Transverse colon (tissue), 4 donors: ENCODE data around the gene FEM1A.

Experiments
- EP300 ChIP-seq: sonication (generic); formaldehyde crosslinking; IDR thresholded peaks from one replicate; pipeline ENCODE4 v1.6.1; 2017; ENCODE audit warnings: antibody characterized with exemption, low read depth
- POLR2AphosphoS5 ChIP-seq, 3 donors: sonication (generic); formaldehyde crosslinking; IDR thresholded peaks; one replicate each; pipeline ENCODE4 v1.6.1; 2016; ENCODE audit warnings: antibody characterized with exemption in 3 of 3
- TF ChIP-seq, protein P1 (sequence below), 5 experiments: fragments of 200-600 bp in 3 of 5; fragments of 450-650 bp in 2 of 5; sonication (generic) in 3 of 5; IDR thresholded peaks; 1 replicate in 2 of 5; 2 replicates in 3 of 5; pipeline ENCODE4 v1.5.1; 2016 to 2017; ENCODE audit warnings: antibody characterized with exemption in 5 of 5, inconsistent platforms in 3 of 5, mild to moderate bottlenecking in 2 of 5, moderate library complexity in 1 of 5

DNA sequence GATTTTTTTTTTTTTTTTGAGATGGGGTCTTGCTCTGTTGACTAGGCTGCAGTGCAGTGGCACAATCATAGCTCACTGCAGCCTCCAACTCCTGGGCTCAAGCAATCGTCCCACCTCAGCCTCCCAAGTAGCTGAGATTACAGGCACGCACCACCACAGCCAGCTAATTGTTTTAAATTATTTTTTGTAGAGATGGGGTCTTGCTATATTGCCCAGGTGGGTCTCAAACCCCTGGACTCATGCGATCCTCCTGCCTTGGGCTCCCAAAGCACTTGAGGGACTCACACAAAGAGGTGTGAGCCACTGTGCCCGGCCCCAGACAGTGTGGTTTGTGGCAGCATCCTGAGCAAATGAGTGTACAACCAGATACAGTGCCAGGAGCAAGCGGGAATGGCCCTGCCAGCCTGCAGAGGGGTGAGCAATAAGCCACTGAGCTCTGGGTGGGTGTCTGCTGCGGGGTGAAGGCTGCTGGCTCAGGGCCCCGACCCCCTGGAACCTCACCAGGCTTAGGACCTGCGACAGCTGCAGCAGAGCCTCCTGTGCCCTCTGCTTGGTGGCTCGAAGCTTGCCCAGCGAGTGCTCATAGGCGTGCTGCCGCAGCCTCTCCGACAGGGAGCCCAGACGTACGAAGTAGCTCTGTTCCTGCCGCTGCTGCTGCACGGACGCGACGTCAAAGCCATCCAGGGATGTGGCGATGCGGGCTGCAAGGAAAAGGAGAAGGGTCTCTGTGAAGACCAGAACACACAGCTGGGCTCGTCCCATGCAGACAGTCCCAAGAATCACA, 55.8 kb downstream of the FEM1A start:
- TF ChIP-seq, protein P1, sequence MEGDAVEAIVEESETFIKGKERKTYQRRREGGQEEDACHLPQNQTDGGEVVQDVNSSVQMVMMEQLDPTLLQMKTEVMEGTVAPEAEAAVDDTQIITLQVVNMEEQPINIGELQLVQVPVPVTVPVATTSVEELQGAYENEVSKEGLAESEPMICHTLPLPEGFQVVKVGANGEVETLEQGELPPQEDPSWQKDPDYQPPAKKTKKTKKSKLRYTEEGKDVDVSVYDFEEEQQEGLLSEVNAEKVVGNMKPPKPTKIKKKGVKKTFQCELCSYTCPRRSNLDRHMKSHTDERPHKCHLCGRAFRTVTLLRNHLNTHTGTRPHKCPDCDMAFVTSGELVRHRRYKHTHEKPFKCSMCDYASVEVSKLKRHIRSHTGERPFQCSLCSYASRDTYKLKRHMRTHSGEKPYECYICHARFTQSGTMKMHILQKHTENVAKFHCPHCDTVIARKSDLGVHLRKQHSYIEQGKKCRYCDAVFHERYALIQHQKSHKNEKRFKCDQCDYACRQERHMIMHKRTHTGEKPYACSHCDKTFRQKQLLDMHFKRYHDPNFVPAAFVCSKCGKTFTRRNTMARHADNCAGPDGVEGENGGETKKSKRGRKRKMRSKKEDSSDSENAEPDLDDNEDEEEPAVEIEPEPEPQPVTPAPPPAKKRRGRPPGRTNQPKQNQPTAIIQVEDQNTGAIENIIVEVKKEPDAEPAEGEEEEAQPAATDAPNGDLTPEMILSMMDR (IDR thresholded peaks at IDR 0.05), result no peak
- no peak for TF ChIP-seq EP300
- no peak for TF ChIP-seq POLR2AphosphoS5 (IDR thresholded peaks at IDR 0.05)
